Stimulated activated effector memory CD8-positive, alpha-beta T cell treated with anti-CD3 and anti-CD28 coated beads, Interleukin-12 subunit alpha, Interleukin-12 subunit beta, amount 100 ng/mL, for 72 hours (primary cell): Measurements from ENCODE around the gene ASTN2.

ENCODE experiments used
- ATAC-seq: fragments of 150-1000 bp; cut with Tn5 transposase; 2 replicates; pipeline ENCODE4 v1.10.0; 2021
- DNase-seq, 2 donors: peaks; one replicate each; pipeline ENCODE4 v3.0.0; 2021 to 2022; ENCODE audit warnings: low spot score in 2 of 2
- H3K27ac Mint-ChIP-seq: one replicate; pipeline ENCODE4 v1.8.0; 2022; ENCODE audit warnings: mild to moderate bottlenecking, mixed read lengths
- H3K36me3 Mint-ChIP-seq: one replicate; pipeline ENCODE4 v1.8.0; 2022; ENCODE audit warnings: mild to moderate bottlenecking, mixed read lengths
- H3K4me1 Mint-ChIP-seq: one replicate; pipeline ENCODE4 v1.8.0; 2022; ENCODE audit warnings: mixed read lengths
- H3K4me3 Mint-ChIP-seq: one replicate; pipeline ENCODE4 v1.8.0; 2022; ENCODE audit warnings: mild to moderate bottlenecking, mixed read lengths
- H3K9me3 Mint-ChIP-seq: one replicate; pipeline ENCODE4 v1.8.0; 2022; ENCODE audit warnings: mixed read lengths

ASTN2 gene

GRCh38 chr9:116741742-116742141 is 673.1 kb downstream of the ASTN2 start:
- H3K4me1 Mint-ChIP-seq = peaks cover 6% of the 10 kb centered on the region
- H3K27ac Mint-ChIP-seq = no peak overlapping the region
- ATAC-seq (no peak), DNase-seq (no peak)
- no peak overlapping the region for H3K4me3 Mint-ChIP-seq
- no peaks in the 10 kb centered on the region for H3K36me3 Mint-ChIP-seq
- H3K9me3 Mint-ChIP-seq = peaks cover 2% of the 10 kb centered on the region

DNA sequence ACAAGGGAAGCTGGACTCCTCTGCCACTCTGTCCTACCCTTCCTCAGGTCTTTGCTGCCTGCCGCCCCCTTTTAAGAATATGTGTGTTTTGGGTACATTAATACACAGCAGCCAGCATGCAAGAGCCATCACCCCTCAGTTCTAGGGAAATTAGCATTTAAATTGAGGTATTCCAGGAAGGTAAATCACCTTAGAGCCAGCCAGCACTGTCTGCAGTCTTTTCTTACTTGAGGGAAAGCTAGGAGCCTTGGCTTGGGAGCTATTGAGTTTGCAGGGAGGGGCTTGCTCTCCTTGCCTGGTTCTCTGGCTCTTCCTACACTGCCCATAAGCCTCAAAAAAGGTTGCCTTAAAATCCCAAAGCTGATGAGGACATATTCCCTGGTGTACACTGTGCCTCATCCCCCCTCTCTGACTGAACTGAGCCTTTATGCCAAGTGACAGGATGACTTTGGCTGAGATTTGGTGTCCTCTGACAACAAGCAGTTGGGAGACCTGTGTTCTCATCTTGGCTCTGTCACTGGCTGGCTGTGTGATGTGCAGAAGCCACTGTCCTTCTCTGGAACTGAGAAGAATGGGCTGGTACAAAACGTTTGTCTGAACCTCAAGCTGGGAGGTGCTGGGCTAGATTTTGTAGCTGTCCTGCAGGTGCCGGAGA is 673.6 kb downstream of the ASTN2 start:
- no peak overlapping the region for H3K27ac Mint-ChIP-seq
- H3K4me3 Mint-ChIP-seq = no peak overlapping the region
- peaks cover 9% of the 10 kb centered on the region for H3K4me1 Mint-ChIP-seq
- H3K36me3 Mint-ChIP-seq = no peaks in the 10 kb centered on the region
- DNase-seq = no peak
- peak; percentile 11 for ATAC-seq
- peaks cover 2% of the 10 kb centered on the region for H3K9me3 Mint-ChIP-seq

- H3K4me1 Mint-ChIP-seq = peaks cover 9% of the 10 kb centered on the region
- no peak overlapping the region for H3K4me3 Mint-ChIP-seq
- ATAC-seq = peak; percentile 50
- H3K27ac Mint-ChIP-seq = no peak overlapping the region
- peak; percentile 41 to 77 for DNase-seq
- no peaks in the 10 kb centered on the region for H3K36me3 Mint-ChIP-seq
- peaks cover 2% of the 10 kb centered on the region for H3K9me3 Mint-ChIP-seq
These were observed 677.7 kb downstream of the ASTN2 start for GRCh38 chr9:116737152-116737546.

DNA sequence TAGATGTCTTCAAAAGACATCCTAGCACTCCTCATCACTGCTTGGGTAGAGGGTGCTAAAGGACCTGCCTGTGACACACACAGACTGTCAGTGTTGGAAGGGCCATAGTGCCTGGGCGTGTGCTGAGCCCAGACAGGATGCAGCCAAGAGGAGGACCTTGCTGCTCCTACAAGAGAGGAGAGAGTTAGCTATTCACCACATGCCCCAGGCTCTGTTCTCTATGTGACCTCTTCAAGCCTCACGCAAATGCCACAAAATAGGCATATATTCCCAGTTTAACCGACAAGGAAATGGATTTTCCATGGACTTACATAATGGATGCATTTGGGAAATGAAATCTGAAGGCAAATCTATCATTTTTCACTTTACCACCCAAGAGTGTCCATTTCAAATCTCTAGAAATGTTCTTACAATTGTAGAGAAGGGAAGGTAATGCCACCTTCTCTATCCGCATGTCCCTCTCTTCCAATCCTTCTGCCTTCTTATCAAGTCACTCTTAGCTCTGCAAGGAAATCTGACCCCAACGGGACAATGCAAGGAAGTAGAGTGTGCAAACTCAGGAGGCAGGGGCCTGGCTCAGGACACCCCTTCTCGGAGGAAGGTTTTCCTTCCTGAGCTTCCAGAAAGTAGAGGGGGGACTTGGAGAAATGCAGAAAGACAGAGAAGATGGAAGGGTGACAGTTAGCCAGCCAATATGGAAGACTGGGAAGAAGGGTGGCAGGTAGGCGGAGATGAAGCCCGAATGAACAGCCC is 678.3 kb downstream of the ASTN2 start:
- H3K4me1 Mint-ChIP-seq = peaks cover 9% of the 10 kb centered on the region
- DNase-seq (no peak), ATAC-seq (no peak)
- H3K9me3 Mint-ChIP-seq = peaks cover 2% of the 10 kb centered on the region
- no peak overlapping the region for H3K4me3 Mint-ChIP-seq
- H3K27ac Mint-ChIP-seq = no peak overlapping the region
- no peaks in the 10 kb centered on the region for H3K36me3 Mint-ChIP-seq

DNA sequence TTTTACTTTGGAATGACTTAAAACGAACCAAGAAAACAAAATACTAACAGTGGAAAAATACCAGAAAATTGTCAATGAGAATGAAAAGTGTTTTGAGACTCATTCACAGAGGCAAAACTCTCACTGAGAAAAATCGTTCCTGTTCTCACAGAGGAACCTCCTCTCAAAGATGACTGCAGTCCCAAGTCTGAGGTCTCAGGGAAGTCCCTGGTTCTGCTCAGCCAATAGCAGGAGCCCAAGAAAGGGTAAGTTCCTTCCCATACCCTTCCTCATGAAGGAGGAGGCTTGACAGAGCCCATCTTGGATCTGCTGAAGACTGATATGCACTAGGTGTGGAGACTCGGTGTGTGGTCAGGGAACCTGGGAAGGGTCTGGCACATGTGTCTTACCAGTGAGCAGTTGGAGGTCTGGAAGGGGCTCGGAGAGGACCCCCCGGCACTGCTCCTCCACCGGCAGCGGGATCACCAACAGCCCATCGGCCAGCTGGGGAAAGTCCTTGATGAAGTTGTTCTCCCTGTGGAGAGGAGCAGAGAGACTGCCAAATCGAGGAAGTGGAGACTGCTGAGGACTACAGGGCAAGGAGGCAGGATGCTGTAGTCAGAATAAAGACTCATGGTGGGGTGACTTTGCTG is 681.7 kb downstream of the ASTN2 start:
- DNase-seq (no peak), ATAC-seq (no peak)
- no peak overlapping the region for H3K4me3 Mint-ChIP-seq
- no peaks in the 10 kb centered on the region for H3K36me3 Mint-ChIP-seq
- H3K4me1 Mint-ChIP-seq = peaks cover 9% of the 10 kb centered on the region
- H3K9me3 Mint-ChIP-seq = peaks cover 2% of the 10 kb centered on the region
- H3K27ac Mint-ChIP-seq = no peak overlapping the region

GRCh38 chr9:116726602-116727001 is 688.3 kb downstream of the ASTN2 start:
- H3K36me3 Mint-ChIP-seq = no peaks in the 10 kb centered on the region
- DNase-seq (no peak), ATAC-seq (no peak)
- H3K27ac Mint-ChIP-seq = no peak overlapping the region
- H3K9me3 Mint-ChIP-seq = no peaks in the 10 kb centered on the region
- no peaks in the 10 kb centered on the region for H3K4me1 Mint-ChIP-seq
- no peak overlapping the region for H3K4me3 Mint-ChIP-seq

DNA sequence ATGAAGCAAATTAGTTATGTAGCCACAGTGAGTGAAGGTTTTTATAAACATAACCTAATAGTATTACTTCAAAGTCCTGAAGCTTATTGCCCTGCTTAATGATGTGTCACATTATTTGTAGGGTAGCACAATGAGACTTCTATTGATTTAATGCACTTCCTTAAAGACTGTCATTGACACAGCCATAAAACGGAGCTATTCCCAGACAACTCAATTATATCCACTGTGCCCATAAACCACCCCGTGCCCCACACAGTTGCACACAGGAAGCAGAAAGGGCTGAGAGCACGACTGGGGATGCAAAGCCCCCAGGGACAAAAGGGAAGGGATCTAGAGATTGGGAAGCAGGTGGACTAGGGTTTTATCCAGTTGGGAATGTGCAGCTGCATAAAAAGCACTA is 690.7 kb downstream of the ASTN2 start:
- Mint-ChIP-seq H3K9me3 (no peaks in the 10 kb centered on the region), H3K4me1 (no peaks in the 10 kb centered on the region), H3K27ac (no peak overlapping the region), H3K4me3 (no peak overlapping the region), H3K36me3 (no peaks in the 10 kb centered on the region)
- no peak for ATAC-seq
- DNase-seq = no peak

DNA sequence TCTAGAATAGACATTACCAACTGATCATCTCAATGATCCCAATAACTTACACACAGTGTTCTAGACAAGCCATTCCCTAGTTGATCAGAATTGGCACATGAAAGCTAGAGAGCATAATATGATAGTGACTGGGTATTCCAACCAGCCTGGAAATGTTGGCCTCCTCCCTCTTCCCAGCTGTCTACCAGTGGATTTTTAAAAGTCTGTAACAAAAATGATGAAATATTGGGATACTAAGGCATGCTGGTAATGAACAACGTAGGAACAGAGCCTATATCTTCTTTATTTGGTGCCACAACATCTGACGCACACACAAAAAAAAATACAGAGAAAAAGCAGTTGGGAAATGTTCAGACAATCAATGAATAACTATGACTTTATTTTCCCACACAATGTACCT is 692.9 kb downstream of the ASTN2 start:
- no peaks in the 10 kb centered on the region for H3K36me3 Mint-ChIP-seq
- ATAC-seq (no peak), DNase-seq (no peak)
- no peaks in the 10 kb centered on the region for H3K4me1 Mint-ChIP-seq
- no peak overlapping the region for H3K27ac Mint-ChIP-seq
- no peaks in the 10 kb centered on the region for H3K9me3 Mint-ChIP-seq
- H3K4me3 Mint-ChIP-seq = no peak overlapping the region

DNA sequence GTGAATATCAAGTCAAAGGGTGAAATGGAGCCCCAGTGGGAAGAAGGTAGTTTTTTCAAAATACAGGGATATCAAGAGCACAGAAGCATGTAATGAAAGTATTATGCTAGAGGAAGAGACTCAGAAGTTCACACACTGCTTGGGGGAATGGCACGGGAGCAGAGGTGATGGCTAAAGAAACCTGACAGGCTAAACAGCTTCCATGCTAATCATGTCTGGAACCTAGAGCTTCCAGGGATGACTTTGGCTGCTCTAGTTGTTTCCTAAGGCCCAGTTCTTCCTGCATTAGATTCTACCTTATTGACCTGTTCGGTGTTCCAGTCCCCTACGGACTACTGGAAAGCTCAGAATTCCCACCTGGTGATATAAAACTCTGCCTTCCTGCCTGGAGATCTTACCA is 693.4 kb downstream of the ASTN2 start:
- DNase-seq (no peak), ATAC-seq (no peak)
- Mint-ChIP-seq H3K27ac (no peak overlapping the region), H3K36me3 (no peaks in the 10 kb centered on the region), H3K4me3 (no peak overlapping the region), H3K4me1 (no peaks in the 10 kb centered on the region), H3K9me3 (no peaks in the 10 kb centered on the region)

DNA sequence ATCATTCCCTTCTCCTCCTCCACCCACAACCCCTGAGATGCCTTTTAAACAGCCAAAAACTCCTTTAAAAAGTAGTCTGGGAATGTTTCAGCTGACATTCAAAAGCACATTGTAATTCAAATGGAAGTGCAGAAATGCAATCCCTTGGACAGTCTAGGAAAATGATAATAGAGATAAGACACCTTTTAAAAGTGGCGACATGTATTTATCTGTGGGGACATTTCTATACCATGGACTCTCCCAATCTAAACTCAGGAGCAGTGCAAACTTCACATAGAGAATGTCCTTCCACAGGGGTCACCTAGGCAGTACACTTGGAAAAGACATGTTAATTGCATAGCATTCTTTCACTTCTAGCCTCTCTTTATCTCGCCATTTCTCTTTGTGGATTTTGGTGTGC is 694.7 kb downstream of the ASTN2 start:
- Mint-ChIP-seq H3K9me3 (no peaks in the 10 kb centered on the region), H3K4me3 (no peak overlapping the region), H3K4me1 (no peaks in the 10 kb centered on the region), H3K36me3 (no peaks in the 10 kb centered on the region), H3K27ac (no peak overlapping the region)
- ATAC-seq (no peak), DNase-seq (no peak)

DNA sequence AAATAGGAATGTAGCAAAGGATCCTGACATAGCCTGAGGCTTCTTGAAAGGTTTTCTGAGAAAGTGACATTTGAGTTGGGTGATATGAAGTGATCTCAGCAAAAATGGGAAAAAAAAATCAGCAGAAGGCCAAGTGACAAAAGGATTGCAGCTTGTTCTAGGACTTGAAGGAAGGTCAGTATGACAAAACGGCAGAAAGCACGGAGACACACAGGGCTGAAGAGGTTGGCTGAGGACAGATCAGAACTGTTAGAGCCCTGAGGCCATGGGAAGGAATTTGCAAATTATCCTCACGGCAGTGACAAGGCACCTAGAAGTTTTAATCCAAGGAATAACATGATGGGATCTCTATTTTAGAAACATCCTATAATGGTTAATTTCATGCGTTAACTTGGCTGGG is 696.7 kb downstream of the ASTN2 start:
- Mint-ChIP-seq H3K36me3 (no peaks in the 10 kb centered on the region), H3K4me3 (no peak overlapping the region), H3K27ac (no peak overlapping the region), H3K4me1 (no peaks in the 10 kb centered on the region), H3K9me3 (no peaks in the 10 kb centered on the region)
- ATAC-seq (no peak), DNase-seq (no peak)

GRCh38 chr9:116717150-116717549 is 697.7 kb downstream of the ASTN2 start:
- Mint-ChIP-seq H3K4me1 (no peaks in the 10 kb centered on the region), H3K27ac (no peak overlapping the region), H3K36me3 (no peaks in the 10 kb centered on the region), H3K9me3 (no peaks in the 10 kb centered on the region), H3K4me3 (no peak overlapping the region)
- DNase-seq = no peak
- ATAC-seq = no peak

- H3K9me3 Mint-ChIP-seq = no peaks in the 10 kb centered on the region
- no peaks in the 10 kb centered on the region for H3K4me1 Mint-ChIP-seq
- H3K4me3 Mint-ChIP-seq = no peak overlapping the region
- H3K27ac Mint-ChIP-seq = no peak overlapping the region
- H3K36me3 Mint-ChIP-seq = no peaks in the 10 kb centered on the region
- ATAC-seq = no peak
- no peak for DNase-seq
These were observed 698.4 kb downstream of the ASTN2 start for GRCh38 chr9:116716438-116716837.

DNA sequence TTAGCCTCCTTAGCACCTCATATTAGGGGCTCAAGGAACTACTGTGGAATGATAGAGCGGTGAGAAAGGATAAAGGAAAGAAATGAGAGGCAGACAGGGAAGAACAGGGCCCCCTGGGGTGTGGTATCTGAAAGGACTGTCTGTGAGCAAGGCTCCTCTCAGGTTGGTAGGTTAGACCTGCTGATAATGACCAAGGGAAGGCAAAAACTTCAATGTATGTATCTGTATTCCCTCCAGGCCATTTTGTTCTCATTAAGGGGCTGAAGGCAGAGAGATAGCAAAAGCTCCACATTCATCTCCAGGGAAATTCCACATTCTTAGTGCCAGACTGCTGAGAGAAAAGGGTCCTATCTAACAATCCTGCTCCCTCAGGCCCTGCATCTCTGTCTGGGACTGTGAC is 699.1 kb downstream of the ASTN2 start:
- no peaks in the 10 kb centered on the region for H3K9me3 Mint-ChIP-seq
- DNase-seq (no peak), ATAC-seq (no peak)
- H3K27ac Mint-ChIP-seq = no peak overlapping the region
- no peaks in the 10 kb centered on the region for H3K4me1 Mint-ChIP-seq
- no peaks in the 10 kb centered on the region for H3K36me3 Mint-ChIP-seq
- H3K4me3 Mint-ChIP-seq = no peak overlapping the region

DNA sequence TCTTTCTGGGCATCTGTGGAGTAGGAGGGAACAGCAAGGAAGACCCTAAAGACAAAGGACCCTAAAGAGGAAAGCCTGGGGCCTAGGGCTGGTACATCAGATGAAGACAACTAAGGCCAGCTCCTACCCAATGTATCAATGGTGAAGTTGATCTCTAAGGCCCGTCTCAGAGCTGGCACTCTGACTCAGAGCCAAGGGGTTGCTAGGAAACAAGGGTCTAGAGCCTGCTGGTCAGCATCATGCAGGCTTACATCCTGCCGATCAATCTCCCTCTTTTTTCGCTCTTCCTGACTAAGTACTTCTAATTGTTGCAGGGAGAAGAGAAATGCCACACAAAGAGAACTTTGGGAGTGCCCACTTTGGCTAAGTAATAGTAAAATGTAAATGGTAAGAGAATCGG is 701.6 kb downstream of the ASTN2 start:
- Mint-ChIP-seq H3K4me3 (no peak overlapping the region), H3K36me3 (no peaks in the 10 kb centered on the region), H3K4me1 (no peaks in the 10 kb centered on the region), H3K27ac (no peak overlapping the region), H3K9me3 (no peaks in the 10 kb centered on the region)
- DNase-seq = no peak
- ATAC-seq = no peak

- DNase-seq (no peak), ATAC-seq (no peak)
- Mint-ChIP-seq H3K4me1 (no peaks in the 10 kb centered on the region), H3K27ac (no peak overlapping the region), H3K9me3 (no peaks in the 10 kb centered on the region), H3K4me3 (no peak overlapping the region), H3K36me3 (no peaks in the 10 kb centered on the region)
These were observed 702.1 kb downstream of the ASTN2 start for GRCh38 chr9:116712781-116713180.
